K562 (cell line): ENCODE data around the gene SLC26A1. TPM values are rescaled to one million over a fixed set of nuclear protein-coding genes. Genes with fewer than 3 reads are reported as not detected.

ENCODE experiments used
- CBX2 ChIP-seq: fragments of 200-600 bp; sonication (generic); IDR thresholded peaks from one replicate; pipeline ENCODE4 v1.6.1; 2012; ENCODE audit warnings: mild to moderate bottlenecking, low read length, inconsistent platforms; ENCODE audit not compliant: insufficient read depth, poor library complexity, severe bottlenecking
- CTCFL ChIP-seq: IDR thresholded peaks from 2 replicates; pipeline ENCODE4 v1.6.1; 2011; ENCODE audit warnings: borderline replicate concordance, low read depth, mild to moderate bottlenecking, moderate library complexity, low read length; ENCODE audit not compliant: insufficient read depth, poor library complexity, severe bottlenecking
- DLX4 ChIP-seq: fragments of 250-450 bp; sonication (Bioruptor Pico); IDR thresholded peaks from 2 replicates; pipeline ENCODE4 v1.6.1; 2021; ENCODE audit warnings: mild to moderate bottlenecking
- GABPB2 ChIP-seq: fragments of 250-450 bp; sonication (Bioruptor Pico); conservative IDR thresholded peaks from 2 replicates; pipeline ENCODE4 v1.5.1; 2021; ENCODE audit warnings: mild to moderate bottlenecking
- MEIS2 ChIP-seq: fragments of 450-650 bp; IDR thresholded peaks from 2 replicates; pipeline ENCODE4 v1.6.1; 2014; ENCODE audit warnings: mild to moderate bottlenecking; ENCODE audit not compliant: partially characterized antibody
- PCBP2 ChIP-seq: fragments of 200-400 bp; formaldehyde crosslinking; IDR thresholded peaks from 2 replicates; pipeline ENCODE4 v1.6.1; 2018; ENCODE audit warnings: low read length, low read depth, mild to moderate bottlenecking, moderate library complexity; ENCODE audit not compliant: poor library complexity, severe bottlenecking
- POLR3A ChIP-seq: IDR thresholded peaks from 2 replicates; pipeline ENCODE4 v1.6.1; 2011; ENCODE audit warnings: borderline replicate concordance, mild to moderate bottlenecking, moderate library complexity; ENCODE audit not compliant: insufficient read length, insufficient read depth; ENCODE audit errors: extremely low read depth
- RREB1 ChIP-seq: fragments of 250-450 bp; sonication (Bioruptor Pico); IDR thresholded peaks from 2 replicates; pipeline ENCODE4 v1.4.0; 2020
- TCF7 ChIP-seq: sonication (generic); IDR thresholded peaks from 2 replicates; pipeline ENCODE4 v1.6.1; 2016; ENCODE audit warnings: antibody characterized with exemption, borderline replicate concordance
- THRA ChIP-seq: fragments of 450-650 bp; IDR thresholded peaks from 2 replicates; pipeline ENCODE4 v1.6.1; 2017; ENCODE audit warnings: mild to moderate bottlenecking, moderate library complexity
- ZNF398 ChIP-seq: fragments of 250-450 bp; sonication (Bioruptor Pico); IDR thresholded peaks from 2 replicates; pipeline ENCODE4 v1.8.0; 2021; ENCODE audit warnings: moderate library complexity, mild to moderate bottlenecking, inconsistent platforms
- polyA plus RNA-seq, 8 experiments: library from polyadenylated mRNA; depleted of rRNA in 4 of 8; stranded (reverse) in 5 of 8; unstranded in 3 of 8; fragments of >200 nt; fragmentation: Nextera tagmentation in 2 of 8; fragmentation: Illumina TruSeq in 1 of 8; extraction: Ambion mirVana in 2 of 8; extraction: Trizol in 1 of 8; gene quantifications; 2 replicates each; pipeline versions ENCODE4 v1.2.1 to v1.2.3, GENCODE V29; 2011 to 2014; ENCODE audit warnings: inconsistent platforms in 1 of 8, missing spikeins in 1 of 8
- total RNA-seq, 7 experiments: library from RNA; depleted of rRNA in 6 of 7; stranded (reverse); fragments of >200 nt in 6 of 7; fragmentation: Illumina TruSeq in 2 of 7; extraction: Trizol in 2 of 7; gene quantifications; 2 replicates each; pipeline versions ENCODE4 v1.2.1 to v1.2.3, GENCODE V29; 2011 to 2021; ENCODE audit warnings: low replicate concordance in 1 of 7

Gene SLC26A1
- total and polyA plus RNA-seq, 9 of the 15 experiments (the other 6 are each of a cell fraction or from before 2014, with no cell fraction given) = 0.11 to 4.2 (median 0.95) TPM

- TF ChIP-seq RREB1 (CRISPR knock-in tag) (no peak), CTCFL (no peak), CBX2 (no peak), PCBP2 (no peak), GABPB2 (CRISPR knock-in tag) (no peak), ZNF398 (CRISPR knock-in tag) (no peak), THRA (no peak), POLR3A (no peak), TCF7 (no peak), MEIS2 (no peak), DLX4 (no peak)
These were observed 9.0 kb upstream of the SLC26A1 start (continued) for GRCh38 chr4:1002131-1002630.
